ENCODE measurements around the gene AKAIN1. TPM values are rescaled to one million over a fixed set of nuclear protein-coding genes. Genes with fewer than 3 reads are reported as not detected.

AKAIN1 gene
- total RNA-seq, 2 experiments from 2014 or later: not detected

- H3K4me3 Mint-ChIP-seq: no peak overlapping the region
- CTCF ChIA-PET: no interaction called here
Measured at GRCh38 chr18:5155907-5156287, 41.2 kb downstream of the AKAIN1 start.

GRCh38 chr18:5155218-5155906, 41.7 kb downstream of the AKAIN1 start:
- no peak for DNase-seq
- Mint-ChIP-seq H3K36me3 (ENCODE audit: low read depth) (no peaks in the 10 kb centered on the region), H3K27me3 (no peaks in the 10 kb centered on the region), H3K9me3 (no peaks in the 10 kb centered on the region), H3K4me1 (ENCODE audit: low read depth) (peaks cover 39% of the 10 kb centered on the region), H3K4me3 (no peak overlapping the region), H3K27ac (peak overlapping the region; percentile 12)
- TF ChIP-seq CTCF (IDR thresholded peaks at IDR 0.05): no peak
- no peaks in the 10 kb centered on the region for H3K36me3 ChIP-seq (ENCODE audit: insufficient read depth, low read length)
- ChIA-PET CTCF (no interaction called here), POLR2A (no interaction called here)
- no peaks in the 10 kb centered on the region for H3K27me3 ChIP-seq (ENCODE audit: control insufficient read depth in 1 of 2, insufficient read depth in 2 of 2, low read length in 2 of 2)
- H3K27ac ChIP-seq (ENCODE audit: low read depth in 1 of 2, low read length in 2 of 2): no peak overlapping the region
- H3K4me1 ChIP-seq (ENCODE audit: insufficient read depth, low read length): peaks cover 12% of the 10 kb centered on the region
- intact Hi-C loops (cut with DNase I, micrococcal nuclease): loop anchor here in 1 of 2 experiments (5.0 kb wide), 2 partner anchors 82 to 137 kb away; no protein-coding TSS in a partner anchor
- H3K9me3 ChIP-seq (ENCODE audit: control insufficient read depth in 1 of 2, insufficient read depth in 1 of 2, low read length in 2 of 2): peaks cover 0 to 8% of the 10 kb centered on the region in 2 experiments
- ATAC-seq (ENCODE audit: poor library complexity): no peak
- no peak overlapping the region for H3K4me3 ChIP-seq (ENCODE audit: low read length)

More at GRCh38 chr18:5155907-5156287, 41.2 kb downstream of the AKAIN1 start:
- peaks cover 0 to 8% of the 10 kb centered on the region in 2 experiments for H3K9me3 ChIP-seq (ENCODE audit: control insufficient read depth in 1 of 2, insufficient read depth in 1 of 2, low read length in 2 of 2)
- peak overlapping the region; percentile 12 for H3K27ac Mint-ChIP-seq
- H3K27me3 Mint-ChIP-seq: no peaks in the 10 kb centered on the region
- no peak overlapping the region for H3K27ac ChIP-seq (ENCODE audit: low read depth in 1 of 2, low read length in 2 of 2)
- POLR2A ChIA-PET: interaction anchor here (4.5 kb wide), 1 partner anchor 81 kb away, joined by 54 read pairs; no protein-coding TSS in a partner anchor
- no peaks in the 10 kb centered on the region for H3K36me3 Mint-ChIP-seq (ENCODE audit: low read depth)
- H3K9me3 Mint-ChIP-seq: peaks cover 3% of the 10 kb centered on the region
- no peaks in the 10 kb centered on the region for H3K36me3 ChIP-seq (ENCODE audit: insufficient read depth, low read length)
- H3K27me3 ChIP-seq (ENCODE audit: control insufficient read depth in 1 of 2, insufficient read depth in 2 of 2, low read length in 2 of 2): no peaks in the 10 kb centered on the region
- peaks cover 12% of the 10 kb centered on the region for H3K4me1 ChIP-seq (ENCODE audit: insufficient read depth, low read length)
- H3K4me3 ChIP-seq (ENCODE audit: low read length): no peak overlapping the region
- no peak for DNase-seq
- ATAC-seq (ENCODE audit: poor library complexity): no peak
- peaks cover 44% of the 10 kb centered on the region for H3K4me1 Mint-ChIP-seq (ENCODE audit: low read depth)
- TF ChIP-seq CTCF (IDR thresholded peaks at IDR 0.05): no peak
- intact Hi-C loops (cut with DNase I, micrococcal nuclease): loop anchor here in 1 of 2 experiments (5.0 kb wide), 2 partner anchors 81 to 136 kb away; no protein-coding TSS in a partner anchor

GRCh38 chr18:5152343-5153020, 44.6 kb downstream of the AKAIN1 start:
- CTCF ChIA-PET: no interaction called here
- H3K36me3 ChIP-seq (ENCODE audit: insufficient read depth, low read length): no peaks in the 10 kb centered on the region
- no peaks in the 10 kb centered on the region for H3K27me3 Mint-ChIP-seq
- peaks cover 0 to 8% of the 10 kb centered on the region in 2 experiments for H3K9me3 ChIP-seq (ENCODE audit: control insufficient read depth in 1 of 2, insufficient read depth in 1 of 2, low read length in 2 of 2)
- H3K27ac Mint-ChIP-seq: no peak overlapping the region
- peaks cover 11% of the 10 kb centered on the region for H3K4me1 Mint-ChIP-seq (ENCODE audit: low read depth)
- POLR2A ChIA-PET: no interaction called here
- H3K9me3 Mint-ChIP-seq: no peaks in the 10 kb centered on the region
- H3K27ac ChIP-seq (ENCODE audit: low read depth in 1 of 2, low read length in 2 of 2): no peak overlapping the region
- H3K4me3 ChIP-seq (ENCODE audit: low read length): no peak overlapping the region
- H3K36me3 Mint-ChIP-seq (ENCODE audit: low read depth): no peaks in the 10 kb centered on the region
- no peak for TF ChIP-seq CTCF (IDR thresholded peaks at IDR 0.05)
- H3K27me3 ChIP-seq (ENCODE audit: control insufficient read depth in 1 of 2, insufficient read depth in 2 of 2, low read length in 2 of 2): no peaks in the 10 kb centered on the region
- DNase-seq (no peak), ATAC-seq (ENCODE audit: poor library complexity) (no peak)
- H3K4me1 ChIP-seq (ENCODE audit: insufficient read depth, low read length): no peaks in the 10 kb centered on the region
- no peak overlapping the region for H3K4me3 Mint-ChIP-seq
- intact Hi-C loops (cut with DNase I, micrococcal nuclease): no loop called here

All from CD4-positive, alpha-beta T cell (primary cell).